ENCODE measurements around the gene COLGALT1. TPM values are rescaled to one million over a fixed set of nuclear protein-coding genes. Genes with fewer than 3 reads are reported as not detected.
A peak's percentile ranks its signal among the peaks of the same experiment; 100 is the strongest.

Gene COLGALT1
- polyA plus RNA-seq, 2 of the 4 experiments (the other 2 are of a cell fraction), result 57.1 to 64.4 TPM

GRCh38 chr19:17526922-17527321, 28.5 kb upstream of the COLGALT1 start:
- ATAC-seq (peak in 1 of 2 experiments; percentile 45; a peak in 1 of 6 replicates), FAIRE-seq (no peak), DNase-seq (ENCODE audit: low read depth in 1 of 2, low spot score in 1 of 2) (no peak)
- ChIA-PET CTCF (no interaction called here), POLR2A (interaction anchor here (0.5 kb wide), 1 partner anchor 86 kb away, joined by 6 read pairs; no protein-coding TSS in a partner anchor)
- WGBS (ENCODE audit: missing lambda C conversion rate), result 44% methylated on average over 5 of the region's 16 CpGs
- Histone ChIP-seq H3K9me3 (no peaks in the 10 kb centered on the region; the same call in 2 of the 3 replicates), H3K4me1 (0 out of 3 replicates have a peak, but pooled peaks cover 4% of the 10 kb centered on the region), H3K4me2 (no peak overlapping the region), H3K27ac (no peak overlapping the region), H3K4me3 (no peak overlapping the region)
- no peak for TF ChIP-seq GATA3 (IDR thresholded peaks at IDR 0.05; ENCODE audit: borderline replicate concordance)
- TF ChIP-seq KDM5A (IDR thresholded peaks at IDR 0.05), result no peak
- TF ChIP-seq CBX8 (IDR thresholded peaks at IDR 0.05), result no peak
- no peak for TF ChIP-seq ZSCAN20 (CRISPR knock-in tag; IDR thresholded peaks at IDR 0.05)
- no peak for TF ChIP-seq HOXA7 (CRISPR knock-in tag; IDR thresholded peaks at IDR 0.05)
- TF ChIP-seq HOXB5 (CRISPR knock-in tag; IDR thresholded peaks at IDR 0.05), result no peak
- TF ChIP-seq TP53 (CRISPR knock-in tag; IDR thresholded peaks at IDR 0.05), result no peak

GRCh38 chr19:17527326-17527725, 28.1 kb upstream of the COLGALT1 start:
- Histone ChIP-seq H3K4me2 (no peak overlapping the region), H3K9me3 (no peaks in the 10 kb centered on the region; the same call in 2 of the 3 replicates), H3K27ac (no peak overlapping the region), H3K4me1 (0 out of 3 replicates have a peak, but pooled peaks cover 4% of the 10 kb centered on the region), H3K4me3 (no peak overlapping the region)
- DNase-seq (ENCODE audit: low read depth in 1 of 2, low spot score in 1 of 2) (no peak), FAIRE-seq (no peak), ATAC-seq (no peak)
- TF ChIP-seq SREBF2 (IDR thresholded peaks at IDR 0.05) (no peak), CBX8 (IDR thresholded peaks at IDR 0.05) (no peak), MYC (IDR thresholded peaks at IDR 0.05; ENCODE audit: borderline replicate concordance, low read length) (no peak), REST (IDR thresholded peaks at IDR 0.05) (no peak), CEBPB (IDR thresholded peaks at IDR 0.05) (no peak), EHMT2 (IDR thresholded peaks at IDR 0.05; ENCODE audit: low read depth) (no peak), NPAS2 (CRISPR knock-in tag; IDR thresholded peaks at IDR 0.05; ENCODE audit: borderline replicate concordance) (no peak)
- CTCF ChIA-PET, result no interaction called here
- WGBS (ENCODE audit: missing lambda C conversion rate), result 64% methylated on average over 5 of the region's 10 CpGs
- POLR2A ChIA-PET, result no interaction called here

- Histone ChIP-seq H3K4me3 (no peak overlapping the region), H3K4me2 (no peak overlapping the region), H3K4me1 (0 out of 3 replicates have a peak, but pooled peaks cover 4% of the 10 kb centered on the region), H3K9me3 (no peaks in the 10 kb centered on the region; the same call in 2 of the 3 replicates), H3K27ac (no peak overlapping the region)
- FAIRE-seq (no peak), DNase-seq (ENCODE audit: low read depth in 1 of 2, low spot score in 1 of 2) (no peak), ATAC-seq (no peak)
- WGBS (ENCODE audit: missing lambda C conversion rate), result 100% methylated on average over 1 of the region's 3 CpGs
- ChIA-PET POLR2A (no interaction called here), CTCF (interaction anchor here (1.0 to 2.1 kb wide), 3 partner anchors 10 to 327 kb away, joined by 3 to 10 read pairs (median 5); no protein-coding TSS in a partner anchor)
- TF ChIP-seq POLR2A (IDR thresholded peaks at IDR 0.05; ENCODE audit: low read length) (no peak), CEBPB (IDR thresholded peaks at IDR 0.05) (no peak), MAZ (IDR thresholded peaks at IDR 0.05; ENCODE audit: borderline replicate concordance, low read depth, low read length) (no peak), HEYL (CRISPR knock-in tag; IDR thresholded peaks at IDR 0.05) (no peak), KDM1A (IDR thresholded peaks at IDR 0.05; ENCODE audit: low read depth) (no peak), FOSL2 (IDR thresholded peaks at IDR 0.05) (no peak), FOSL2 (CRISPR knock-in tag; IDR thresholded peaks at IDR 0.05) (no peak), NFE2L2 (conservative IDR thresholded peaks at IDR 0.05; ENCODE audit: low read length) (no peak), ELK1 (IDR thresholded peaks at IDR 0.05; ENCODE audit: low read depth, low read length) (no peak), GATA3 (IDR thresholded peaks at IDR 0.05; ENCODE audit: borderline replicate concordance) (no peak), HOXB13 (CRISPR knock-in tag; IDR thresholded peaks at IDR 0.05; ENCODE audit: low read depth) (no peak), EHMT2 (IDR thresholded peaks at IDR 0.05; ENCODE audit: low read depth) (no peak), RARB (CRISPR knock-in tag; IDR thresholded peaks at IDR 0.05) (no peak), JUN (IDR thresholded peaks at IDR 0.05) (no peak), EP300 (IDR thresholded peaks at IDR 0.05) (no peak)
Observed at GRCh38 chr19:17528610-17529009, 26.8 kb upstream of the COLGALT1 start.
